ENCODE results near the gene GRK5. TPM values are rescaled to one million over a fixed set of nuclear protein-coding genes. Genes with fewer than 3 reads are reported as not detected.

Gene GRK5
- total and polyA plus RNA-seq, 2 experiments from 2014 or later: 5.2 to 13.7 TPM

GRCh38 chr10:119216127-119216526 is 8.8 kb downstream of the GRK5 start:
- H3K4me1 ChIP-seq (ENCODE audit: insufficient read depth): peaks cover 26% of the 10 kb centered on the region
- no peak overlapping the region for H3K9ac ChIP-seq
- H3K36me3 ChIP-seq (ENCODE audit: low read depth): no peaks in the 10 kb centered on the region
- peaks cover 14% of the 10 kb centered on the region for H3F3A ChIP-seq (ENCODE audit: insufficient read depth)
- no peak for DNase-seq
- H3K4me2 ChIP-seq (ENCODE audit: unreplicated experiment): no peak overlapping the region
- no peak overlapping the region for H2AFZ ChIP-seq
- no peaks in the 10 kb centered on the region for H3K27me3 ChIP-seq (replicated peaks; ENCODE audit: insufficient read depth)
- H3K27ac ChIP-seq: no peak overlapping the region
- H3K9me2 ChIP-seq (ENCODE audit: insufficient read depth): no peaks in the 10 kb centered on the region
- H3K79me2 ChIP-seq (ENCODE audit: insufficient read depth): peaks cover 92% of the 10 kb centered on the region
- H3K9me3 ChIP-seq (ENCODE audit: low read depth): no peaks in the 10 kb centered on the region
- no peaks in the 10 kb centered on the region for H4K20me1 ChIP-seq (ENCODE audit: insufficient read depth)
- H3K4me3 ChIP-seq: no peak overlapping the region
- in situ Hi-C loops (cut with MboI): no loop called here
- TF ChIP-seq EZH2 (IDR thresholded peaks at IDR 0.05; ENCODE audit: insufficient read depth, poor library complexity, severe bottlenecking) (no peak), EZH2phosphoT487 (IDR thresholded peaks at IDR 0.05; ENCODE audit: insufficient read depth, low read depth) (no peak)
- 96 to 99% methylated on average over 5 of the region's 5 CpGs for WGBS, 2 experiments (ENCODE audit: low coverage in 1 of 2, low lambda C conversion rate in 2 of 2, missing lambda C conversion rate in 2 of 2)

DNA sequence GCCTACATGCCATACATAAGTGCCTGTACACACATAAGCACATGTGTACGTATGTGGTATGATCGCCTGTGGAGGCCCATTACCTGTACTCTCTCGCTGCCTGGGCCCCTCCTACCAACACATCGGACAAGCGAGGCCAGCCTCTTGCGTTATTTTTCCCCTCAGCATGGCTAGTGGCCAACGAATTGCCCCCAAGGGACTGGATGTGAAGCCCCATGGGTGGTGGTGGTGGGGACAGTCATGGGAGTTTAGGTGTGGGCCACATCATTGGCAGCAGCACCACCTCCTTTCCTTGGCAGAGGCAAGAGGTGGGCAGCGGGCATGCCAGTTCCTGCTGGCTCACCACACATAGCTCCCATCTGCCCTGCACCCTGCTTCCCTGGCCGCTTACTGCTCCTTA is 10.0 kb downstream of the GRK5 start:
- Histone ChIP-seq H3K9me3 (ENCODE audit: low read depth) (no peaks in the 10 kb centered on the region), H3K36me3 (ENCODE audit: low read depth) (no peaks in the 10 kb centered on the region), H3K9ac (no peak overlapping the region), H3K79me2 (ENCODE audit: insufficient read depth) (peaks cover 92% of the 10 kb centered on the region), H4K20me1 (ENCODE audit: insufficient read depth) (no peaks in the 10 kb centered on the region), H3K4me2 (ENCODE audit: unreplicated experiment) (no peak overlapping the region), H3F3A (ENCODE audit: insufficient read depth) (peaks cover 18% of the 10 kb centered on the region), H3K27ac (no peak overlapping the region), H3K4me1 (ENCODE audit: insufficient read depth) (peaks cover 26% of the 10 kb centered on the region), H3K27me3 (replicated peaks; ENCODE audit: insufficient read depth) (no peaks in the 10 kb centered on the region), H3K4me3 (no peak overlapping the region), H3K9me2 (ENCODE audit: insufficient read depth) (no peaks in the 10 kb centered on the region), H2AFZ (no peak overlapping the region)
- in situ Hi-C loops (cut with MboI): no loop called here
- WGBS, 2 experiments (ENCODE audit: low coverage in 1 of 2, low lambda C conversion rate in 2 of 2, missing lambda C conversion rate in 2 of 2): 99 to 100% methylated on average over 8 to 9 of the region's 9 CpGs
- no peak for TF ChIP-seq EZH2 (IDR thresholded peaks at IDR 0.05; ENCODE audit: insufficient read depth, poor library complexity, severe bottlenecking)
- TF ChIP-seq EZH2phosphoT487 (IDR thresholded peaks at IDR 0.05; ENCODE audit: insufficient read depth, low read depth): no peak
- no peak for DNase-seq

DNA sequence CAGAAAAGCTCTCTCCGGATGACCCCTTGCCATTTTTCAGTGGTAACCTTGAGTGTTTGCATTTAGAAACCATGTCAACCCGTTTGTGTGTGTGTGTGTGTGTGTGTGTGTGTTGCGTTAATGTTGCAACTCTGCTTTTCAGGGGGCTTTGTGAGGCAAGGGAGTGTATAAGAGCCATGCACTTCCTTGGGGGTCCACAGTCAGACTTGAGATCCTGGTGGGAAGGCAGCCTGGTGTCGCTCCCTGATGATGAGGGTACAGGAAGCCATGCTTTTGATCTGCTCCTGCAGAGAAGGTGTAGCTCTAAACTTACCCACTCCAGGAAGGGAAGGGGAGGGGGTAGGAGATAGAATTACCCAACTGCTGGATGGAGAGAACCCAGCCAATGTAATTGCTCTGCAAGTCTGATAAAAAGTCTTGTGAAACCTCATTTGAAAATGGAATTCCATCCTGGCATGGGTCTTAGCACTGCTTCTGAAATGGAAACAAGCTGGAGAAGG is 10.7 kb downstream of the GRK5 start:
- Histone ChIP-seq H3K79me2 (ENCODE audit: insufficient read depth) (peaks cover 92% of the 10 kb centered on the region), H3F3A (ENCODE audit: insufficient read depth) (peaks cover 18% of the 10 kb centered on the region), H3K9me3 (ENCODE audit: low read depth) (no peaks in the 10 kb centered on the region), H3K9ac (no peak overlapping the region), H3K27ac (no peak overlapping the region), H2AFZ (no peak overlapping the region), H3K4me1 (ENCODE audit: insufficient read depth) (peaks cover 26% of the 10 kb centered on the region), H3K4me2 (ENCODE audit: unreplicated experiment) (no peak overlapping the region), H3K9me2 (ENCODE audit: insufficient read depth) (no peaks in the 10 kb centered on the region), H4K20me1 (ENCODE audit: insufficient read depth) (no peaks in the 10 kb centered on the region), H3K27me3 (replicated peaks; ENCODE audit: insufficient read depth) (no peaks in the 10 kb centered on the region), H3K36me3 (ENCODE audit: low read depth) (no peaks in the 10 kb centered on the region), H3K4me3 (no peak overlapping the region)
- 74 to 76% methylated on average over 4 of the region's 4 CpGs for WGBS, 2 experiments (ENCODE audit: low coverage in 1 of 2, low lambda C conversion rate in 2 of 2, missing lambda C conversion rate in 2 of 2)
- in situ Hi-C loops (cut with MboI): no loop called here
- DNase-seq: no peak
- TF ChIP-seq EZH2 (IDR thresholded peaks at IDR 0.05; ENCODE audit: insufficient read depth, poor library complexity, severe bottlenecking): no peak
- TF ChIP-seq EZH2phosphoT487 (IDR thresholded peaks at IDR 0.05; ENCODE audit: insufficient read depth, low read depth): no peak

DNA sequence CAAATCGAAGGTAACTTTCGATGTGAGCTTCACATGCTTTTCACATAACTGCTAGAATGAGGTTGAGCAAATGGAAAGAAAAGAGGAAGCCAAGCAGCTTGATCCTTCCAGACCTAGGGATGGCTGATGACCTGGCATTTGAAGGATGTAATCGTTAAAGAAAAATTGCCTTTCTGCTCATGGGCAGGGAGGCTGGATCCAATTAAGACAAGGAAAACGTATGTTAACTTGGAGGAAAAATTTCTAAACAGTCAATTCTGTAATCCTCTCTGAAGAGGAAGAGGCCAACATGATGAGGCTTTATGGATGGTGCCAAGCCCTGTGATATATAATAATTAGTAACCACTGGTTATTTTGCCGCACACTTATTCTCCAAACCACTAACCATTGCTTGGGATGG is 12.5 kb downstream of the GRK5 start:
- H3K27me3 ChIP-seq (replicated peaks; ENCODE audit: insufficient read depth): no peaks in the 10 kb centered on the region
- H3K79me2 ChIP-seq (ENCODE audit: insufficient read depth): peaks cover 90% of the 10 kb centered on the region
- 11 to 16% methylated on average over 5 of the region's 5 CpGs for WGBS, 2 experiments (ENCODE audit: low coverage in 1 of 2, low lambda C conversion rate in 2 of 2, missing lambda C conversion rate in 2 of 2)
- peak; percentile 67 for DNase-seq
- peak overlapping the region; percentile 57 for H3K27ac ChIP-seq
- no peaks in the 10 kb centered on the region for H4K20me1 ChIP-seq (ENCODE audit: insufficient read depth)
- TF ChIP-seq EZH2phosphoT487 (IDR thresholded peaks at IDR 0.05; ENCODE audit: insufficient read depth, low read depth): no peak
- TF ChIP-seq EZH2 (IDR thresholded peaks at IDR 0.05; ENCODE audit: insufficient read depth, poor library complexity, severe bottlenecking): no peak
- H3K4me1 ChIP-seq (ENCODE audit: insufficient read depth): peaks cover 26% of the 10 kb centered on the region
- peaks cover 18% of the 10 kb centered on the region for H3F3A ChIP-seq (ENCODE audit: insufficient read depth)
- H3K9me2 ChIP-seq (ENCODE audit: insufficient read depth): no peaks in the 10 kb centered on the region
- H3K4me2 ChIP-seq (ENCODE audit: unreplicated experiment): peak overlapping the region; percentile 71
- no peaks in the 10 kb centered on the region for H3K36me3 ChIP-seq (ENCODE audit: low read depth)
- no peaks in the 10 kb centered on the region for H3K9me3 ChIP-seq (ENCODE audit: low read depth)
- H3K9ac ChIP-seq: peak overlapping the region; percentile 45
- H3K4me3 ChIP-seq: peak overlapping the region; percentile 38
- H2AFZ ChIP-seq: 0 out of 2 replicates have a peak overlapping the region, but pooled peaks have one; percentile 23
- in situ Hi-C loops (cut with MboI): no loop called here

DNA sequence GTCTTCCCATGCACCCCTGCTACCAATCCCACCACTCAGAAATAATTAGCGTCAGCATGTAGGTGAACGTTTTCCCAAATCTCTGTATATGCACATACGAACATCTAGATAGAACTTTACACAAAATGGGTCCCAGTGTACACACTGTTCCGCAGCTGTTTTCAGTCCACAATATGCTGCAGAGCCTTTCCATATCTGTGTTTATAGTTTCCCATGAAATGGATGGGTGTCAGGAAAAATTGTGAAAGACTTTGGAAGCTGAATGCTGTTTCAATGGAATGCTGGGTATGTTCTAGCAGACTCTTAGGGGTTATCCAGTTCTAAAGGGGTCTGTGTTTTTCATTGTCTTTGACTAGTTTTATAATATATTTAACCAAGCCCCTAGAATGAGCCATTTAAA is 13.8 kb downstream of the GRK5 start:
- H3K27me3 ChIP-seq (replicated peaks; ENCODE audit: insufficient read depth): no peaks in the 10 kb centered on the region
- no peak overlapping the region for H2AFZ ChIP-seq
- DNase-seq: peak; percentile 20
- peaks cover 26% of the 10 kb centered on the region for H3K4me1 ChIP-seq (ENCODE audit: insufficient read depth)
- TF ChIP-seq EZH2 (IDR thresholded peaks at IDR 0.05; ENCODE audit: insufficient read depth, poor library complexity, severe bottlenecking) (no peak), EZH2phosphoT487 (IDR thresholded peaks at IDR 0.05; ENCODE audit: insufficient read depth, low read depth) (no peak)
- no peaks in the 10 kb centered on the region for H3K9me3 ChIP-seq (ENCODE audit: low read depth)
- H3F3A ChIP-seq (ENCODE audit: insufficient read depth): peaks cover 18% of the 10 kb centered on the region
- no peaks in the 10 kb centered on the region for H4K20me1 ChIP-seq (ENCODE audit: insufficient read depth)
- no peak overlapping the region for H3K9ac ChIP-seq
- H3K36me3 ChIP-seq (ENCODE audit: low read depth): no peaks in the 10 kb centered on the region
- in situ Hi-C loops (cut with MboI): no loop called here
- no peak overlapping the region for H3K27ac ChIP-seq
- no peak overlapping the region for H3K4me3 ChIP-seq
- peak overlapping the region; percentile 36 for H3K4me2 ChIP-seq (ENCODE audit: unreplicated experiment)
- 64 to 70% methylated on average over 4 of the region's 4 CpGs for WGBS, 2 experiments (ENCODE audit: low coverage in 1 of 2, low lambda C conversion rate in 2 of 2, missing lambda C conversion rate in 2 of 2)
- no peaks in the 10 kb centered on the region for H3K9me2 ChIP-seq (ENCODE audit: insufficient read depth)
- H3K79me2 ChIP-seq (ENCODE audit: insufficient read depth): peaks cover 88% of the 10 kb centered on the region
